ENCODE data around the gene USP6NL. TPM values are rescaled to one million over a fixed set of nuclear protein-coding genes. Genes with fewer than 3 reads are reported as not detected.
A peak's percentile ranks its signal among the peaks of the same experiment; 100 is the strongest.

USP6NL gene
- total RNA-seq, 1 donor from 2014 or later: 64.5 TPM

DNA sequence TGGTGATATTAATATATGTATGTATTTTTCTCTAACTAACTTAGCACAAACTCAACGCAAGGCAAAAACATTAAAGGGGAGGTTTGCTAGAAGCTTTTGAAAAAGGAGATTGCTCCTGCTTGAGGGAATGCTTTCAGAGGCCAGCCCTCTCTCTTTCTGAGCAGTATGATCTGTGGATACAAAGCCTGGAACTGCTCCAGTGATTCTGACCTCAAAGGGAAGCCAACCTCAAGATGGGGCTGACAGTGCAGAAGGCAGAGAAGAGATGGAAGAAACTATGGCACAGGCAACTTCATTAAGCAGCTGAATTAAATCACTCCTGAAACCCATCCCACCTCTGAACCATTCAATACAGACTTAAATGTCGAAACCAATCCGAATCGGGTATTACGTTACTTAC, 102.4 kb downstream of the USP6NL start:
- no peak overlapping the region for H3K27ac Mint-ChIP-seq
- DNase-seq (no peak), ATAC-seq (ENCODE audit: low read depth) (no peak)
- H3K9me3 Mint-ChIP-seq: no peaks in the 10 kb centered on the region
- ChIA-PET CTCF (no interaction called here), POLR2A (no interaction called here)
- H3K4me1 Mint-ChIP-seq: peaks cover 35% of the 10 kb centered on the region
- H3K4me3 Mint-ChIP-seq: no peak overlapping the region
- peaks cover 69% of the 10 kb centered on the region for H3K36me3 Mint-ChIP-seq (ENCODE audit: low read depth)
- TF ChIP-seq, protein P1, sequence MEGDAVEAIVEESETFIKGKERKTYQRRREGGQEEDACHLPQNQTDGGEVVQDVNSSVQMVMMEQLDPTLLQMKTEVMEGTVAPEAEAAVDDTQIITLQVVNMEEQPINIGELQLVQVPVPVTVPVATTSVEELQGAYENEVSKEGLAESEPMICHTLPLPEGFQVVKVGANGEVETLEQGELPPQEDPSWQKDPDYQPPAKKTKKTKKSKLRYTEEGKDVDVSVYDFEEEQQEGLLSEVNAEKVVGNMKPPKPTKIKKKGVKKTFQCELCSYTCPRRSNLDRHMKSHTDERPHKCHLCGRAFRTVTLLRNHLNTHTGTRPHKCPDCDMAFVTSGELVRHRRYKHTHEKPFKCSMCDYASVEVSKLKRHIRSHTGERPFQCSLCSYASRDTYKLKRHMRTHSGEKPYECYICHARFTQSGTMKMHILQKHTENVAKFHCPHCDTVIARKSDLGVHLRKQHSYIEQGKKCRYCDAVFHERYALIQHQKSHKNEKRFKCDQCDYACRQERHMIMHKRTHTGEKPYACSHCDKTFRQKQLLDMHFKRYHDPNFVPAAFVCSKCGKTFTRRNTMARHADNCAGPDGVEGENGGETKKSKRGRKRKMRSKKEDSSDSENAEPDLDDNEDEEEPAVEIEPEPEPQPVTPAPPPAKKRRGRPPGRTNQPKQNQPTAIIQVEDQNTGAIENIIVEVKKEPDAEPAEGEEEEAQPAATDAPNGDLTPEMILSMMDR (IDR thresholded peaks at IDR 0.05): no peak
- intact Hi-C loops (cut with micrococcal nuclease): no loop called here
- no peaks in the 10 kb centered on the region for H3K27me3 Mint-ChIP-seq

DNA sequence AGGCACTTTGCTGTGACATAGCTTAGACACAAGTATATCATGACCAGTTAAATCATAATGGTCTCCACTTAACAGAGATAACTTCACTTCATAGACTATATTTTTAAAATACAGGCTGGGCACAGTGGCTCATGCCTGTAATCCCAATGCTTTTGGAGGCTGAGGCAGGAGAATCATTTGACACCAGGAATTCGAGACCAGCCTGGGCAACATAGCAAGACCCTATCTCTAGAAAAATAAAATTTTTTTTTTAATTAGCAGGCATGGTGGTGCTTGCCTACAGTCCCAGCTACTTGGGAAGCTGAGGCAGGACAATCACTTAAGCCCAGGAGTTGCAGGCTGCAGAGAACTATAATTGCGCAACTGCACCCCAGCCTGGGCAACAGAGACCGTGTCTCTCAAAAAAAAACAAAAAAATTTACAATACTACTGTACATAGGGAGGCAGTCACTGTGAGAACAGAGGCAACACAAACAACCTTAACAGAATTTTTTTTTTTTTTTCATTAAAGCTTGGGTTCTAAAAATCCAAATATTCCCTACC, 105.1 kb downstream of the USP6NL start:
- ATAC-seq (ENCODE audit: low read depth) (no peak), DNase-seq (no peak)
- intact Hi-C loops (cut with micrococcal nuclease): no loop called here
- ChIA-PET POLR2A (interaction anchor here (0.6 kb wide), 1 partner anchor 104 kb away, joined by 3 read pairs; no protein-coding TSS in a partner anchor), CTCF (interaction anchor here (1.2 to 3.2 kb wide), 2 partner anchors 9 to 252 kb away, joined by 5 to 12 read pairs; no protein-coding TSS in a partner anchor)
- peak overlapping the region; percentile 88 for H3K27ac Mint-ChIP-seq
- H3K4me1 Mint-ChIP-seq: peaks cover 26% of the 10 kb centered on the region
- peaks cover 57% of the 10 kb centered on the region for H3K36me3 Mint-ChIP-seq (ENCODE audit: low read depth)
- TF ChIP-seq, protein P1 (IDR thresholded peaks at IDR 0.05): no peak
- no peaks in the 10 kb centered on the region for H3K27me3 Mint-ChIP-seq
- no peaks in the 10 kb centered on the region for H3K9me3 Mint-ChIP-seq
- no peak overlapping the region for H3K4me3 Mint-ChIP-seq

DNA sequence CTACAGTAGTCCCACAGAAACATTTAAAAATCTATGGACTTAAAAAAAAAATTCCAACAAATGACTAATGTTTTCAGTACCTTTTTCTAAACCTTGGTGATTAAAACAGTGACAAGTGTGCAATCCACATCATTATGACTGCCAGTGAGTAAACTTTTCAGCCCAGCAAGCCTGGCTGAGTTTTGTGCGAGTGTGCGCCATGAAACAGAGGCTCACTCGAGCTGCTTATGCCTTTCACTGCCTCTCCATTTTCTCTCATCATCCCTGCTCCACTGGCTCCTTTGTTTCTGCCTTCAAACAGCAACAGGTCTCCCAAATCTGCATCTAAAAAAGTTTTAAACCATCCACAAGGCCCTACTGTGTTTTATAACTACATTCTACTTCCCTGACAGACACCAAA, 105.8 kb downstream of the USP6NL start:
- H3K9me3 Mint-ChIP-seq: no peaks in the 10 kb centered on the region
- CTCF ChIA-PET: interaction anchor here (1.2 to 3.2 kb wide), 2 partner anchors 10 to 252 kb away, joined by 5 to 12 read pairs; no protein-coding TSS in a partner anchor

DNA sequence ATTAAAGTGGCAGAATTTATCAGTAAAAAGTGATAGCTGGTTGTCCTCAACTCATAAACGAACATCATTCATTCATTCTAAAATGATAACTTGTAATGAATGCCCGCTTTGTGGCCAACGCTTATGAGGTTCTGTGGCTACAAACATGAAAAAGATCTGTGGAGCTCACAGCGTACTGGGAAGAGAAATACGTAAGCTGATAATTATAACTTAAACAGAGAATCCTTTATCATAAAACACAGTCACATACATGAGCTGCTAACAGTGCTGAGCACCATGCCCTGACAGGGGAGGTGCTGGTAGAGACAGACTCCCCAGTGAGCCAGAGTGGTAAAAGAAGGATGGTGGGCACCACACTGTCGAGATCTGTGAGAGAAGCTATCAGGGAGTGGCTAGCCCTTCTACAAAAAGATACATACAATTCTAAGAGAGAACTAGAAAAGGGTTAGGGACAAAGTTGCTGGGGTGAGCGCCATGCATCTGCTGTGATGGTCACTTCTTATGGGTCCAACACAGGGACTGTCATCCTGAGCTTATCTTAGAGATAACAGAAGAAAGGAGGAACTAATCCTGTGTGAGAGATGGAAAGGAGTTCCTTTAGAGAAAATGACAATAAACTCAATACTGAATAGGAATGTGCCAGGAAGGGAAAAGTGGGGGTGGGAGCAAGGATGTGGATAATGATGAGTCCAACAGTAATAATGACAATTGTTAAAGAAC, 106.7 kb downstream of the USP6NL start:
- H3K4me3 Mint-ChIP-seq: no peak overlapping the region
- no peaks in the 10 kb centered on the region for H3K9me3 Mint-ChIP-seq
- H3K4me1 Mint-ChIP-seq: peaks cover 28% of the 10 kb centered on the region
- H3K27me3 Mint-ChIP-seq: no peaks in the 10 kb centered on the region
- peaks cover 61% of the 10 kb centered on the region for H3K36me3 Mint-ChIP-seq (ENCODE audit: low read depth)
- ChIA-PET POLR2A (interaction anchor here (0.9 kb wide), 1 partner anchor 1595 kb away, joined by 3 read pairs; the partner anchor contains the start of gene OPTN), CTCF (interaction anchor here (2.2 to 3.2 kb wide), 2 partner anchors 11 to 253 kb away, joined by 9 to 12 read pairs; no protein-coding TSS in a partner anchor)
- peak overlapping the region; percentile 9 for H3K27ac Mint-ChIP-seq
- ATAC-seq (ENCODE audit: low read depth): no peak
- DNase-seq: no peak
- TF ChIP-seq, protein P1 (IDR thresholded peaks at IDR 0.05): no peak
- intact Hi-C loops (cut with micrococcal nuclease): no loop called here

More for the DNA sequence above, 105.8 kb downstream of the USP6NL start:
- POLR2A ChIA-PET: interaction anchor here (0.6 kb wide), 1 partner anchor 77 kb away, joined by 4 read pairs; no protein-coding TSS in a partner anchor
- ATAC-seq (ENCODE audit: low read depth) (peak; percentile 66), DNase-seq (no peak)
- Mint-ChIP-seq H3K27ac (peak overlapping the region; percentile 88), H3K36me3 (ENCODE audit: low read depth) (peaks cover 59% of the 10 kb centered on the region), H3K4me1 (peaks cover 27% of the 10 kb centered on the region), H3K27me3 (no peaks in the 10 kb centered on the region), H3K4me3 (peak overlapping the region; percentile 49)
- intact Hi-C loops (cut with micrococcal nuclease): no loop called here
- TF ChIP-seq, protein P1 (IDR thresholded peaks at IDR 0.05): no peak

DNA sequence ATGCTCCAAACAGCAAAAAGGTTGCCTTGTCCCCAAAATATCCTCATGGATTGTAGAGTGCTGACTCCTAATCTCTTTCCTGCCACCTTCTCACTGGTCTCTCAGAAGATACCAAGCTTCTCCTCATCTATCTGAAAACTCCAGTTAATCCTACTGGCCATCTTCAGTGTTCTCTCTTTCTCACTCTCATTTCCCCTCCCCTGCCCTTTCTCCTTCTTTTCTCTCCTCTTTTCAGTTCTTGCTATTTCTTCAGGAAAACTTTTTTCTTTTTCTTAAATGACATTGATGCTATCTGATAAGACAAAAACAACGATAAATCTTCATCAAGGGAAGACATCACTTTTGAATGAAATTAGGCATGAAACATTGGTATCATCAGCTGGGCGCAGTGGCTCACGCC, 109.8 kb downstream of the USP6NL start:
- CTCF ChIA-PET: no interaction called here
- intact Hi-C loops (cut with micrococcal nuclease): no loop called here
- Mint-ChIP-seq H3K4me1 (peaks cover 24% of the 10 kb centered on the region), H3K27me3 (no peaks in the 10 kb centered on the region), H3K36me3 (ENCODE audit: low read depth) (peaks cover 59% of the 10 kb centered on the region), H3K4me3 (no peak overlapping the region), H3K27ac (peak overlapping the region; percentile 36), H3K9me3 (no peaks in the 10 kb centered on the region)
- DNase-seq (no peak), ATAC-seq (ENCODE audit: low read depth) (no peak)
- POLR2A ChIA-PET: no interaction called here
- TF ChIP-seq, protein P1 (IDR thresholded peaks at IDR 0.05): no peak

Measured in activated B cell treated with CpG ODN at 0.5 μM for 24 hours (primary cell).